Measurements from ENCODE around the gene IPO5. TPM values are rescaled to one million over a fixed set of nuclear protein-coding genes. Genes with fewer than 3 reads are reported as not detected.

Gene IPO5
- polyA plus RNA-seq (2013, experiment 1 of 2) = 267 TPM
- polyA plus RNA-seq (2013, experiment 2 of 2) = 259 TPM

- H3K4me3 ChIP-seq (ENCODE audit: low read length) = no peak within 1 kb of the TSS
- H3K4me1 ChIP-seq (ENCODE audit: insufficient read depth, low read length) = no peaks in the 10 kb centered on the region
- WGBS = 89% methylated on average over 10 of the region's 10 CpGs
- H3K9ac ChIP-seq (ENCODE audit: low read depth, low read length) = no peak within 1 kb of the TSS
- H3K9me3 ChIP-seq (ENCODE audit: insufficient read depth, low read depth, low read length) = no peaks in the 10 kb centered on the region
- no peaks in the 10 kb centered on the region for H3K36me3 ChIP-seq (ENCODE audit: insufficient read depth, low read length)
- no peak within 1 kb of the TSS for H3K27ac ChIP-seq (ENCODE audit: low read depth, low read length)
- H3K27me3 ChIP-seq (ENCODE audit: insufficient read depth, low read length) = no peaks in the 10 kb centered on the region
Observed at GRCh38 chr13:97953376-97953970, at the start of gene IPO5. TSS of gene IPO5 (plus strand) at chr13:97953675. CDS start at chr13:97976697, 23,022 bp downstream.

- H3K27me3 ChIP-seq (ENCODE audit: insufficient read depth, low read length) = no peaks in the 10 kb centered on the region
Observed at GRCh38 chr13:97904059-97904458, 49.4 kb upstream of the IPO5 start.

GRCh38 chr13:97905517-97905916 is 48.0 kb upstream of the IPO5 start:
- Histone ChIP-seq H3K27ac (ENCODE audit: low read depth, low read length) (no peak overlapping the region), H3K4me1 (ENCODE audit: insufficient read depth, low read length) (no peaks in the 10 kb centered on the region), H3K36me3 (ENCODE audit: insufficient read depth, low read length) (no peaks in the 10 kb centered on the region), H3K9ac (ENCODE audit: low read depth, low read length) (no peak overlapping the region), H3K27me3 (ENCODE audit: insufficient read depth, low read length) (no peaks in the 10 kb centered on the region), H3K9me3 (ENCODE audit: insufficient read depth, low read depth, low read length) (no peaks in the 10 kb centered on the region), H3K4me3 (ENCODE audit: low read length) (no peak overlapping the region)
- WGBS = 93% methylated on average over 1 of the region's 1 CpG

More at GRCh38 chr13:97904059-97904458, 49.4 kb upstream of the IPO5 start:
- 94% methylated on average over 2 of the region's 2 CpGs for WGBS
- Histone ChIP-seq H3K27ac (ENCODE audit: low read depth, low read length) (no peak overlapping the region), H3K9me3 (ENCODE audit: insufficient read depth, low read depth, low read length) (no peaks in the 10 kb centered on the region), H3K4me3 (ENCODE audit: low read length) (no peak overlapping the region), H3K36me3 (ENCODE audit: insufficient read depth, low read length) (no peaks in the 10 kb centered on the region), H3K4me1 (ENCODE audit: insufficient read depth, low read length) (no peaks in the 10 kb centered on the region), H3K9ac (ENCODE audit: low read depth, low read length) (no peak overlapping the region)

DNA sequence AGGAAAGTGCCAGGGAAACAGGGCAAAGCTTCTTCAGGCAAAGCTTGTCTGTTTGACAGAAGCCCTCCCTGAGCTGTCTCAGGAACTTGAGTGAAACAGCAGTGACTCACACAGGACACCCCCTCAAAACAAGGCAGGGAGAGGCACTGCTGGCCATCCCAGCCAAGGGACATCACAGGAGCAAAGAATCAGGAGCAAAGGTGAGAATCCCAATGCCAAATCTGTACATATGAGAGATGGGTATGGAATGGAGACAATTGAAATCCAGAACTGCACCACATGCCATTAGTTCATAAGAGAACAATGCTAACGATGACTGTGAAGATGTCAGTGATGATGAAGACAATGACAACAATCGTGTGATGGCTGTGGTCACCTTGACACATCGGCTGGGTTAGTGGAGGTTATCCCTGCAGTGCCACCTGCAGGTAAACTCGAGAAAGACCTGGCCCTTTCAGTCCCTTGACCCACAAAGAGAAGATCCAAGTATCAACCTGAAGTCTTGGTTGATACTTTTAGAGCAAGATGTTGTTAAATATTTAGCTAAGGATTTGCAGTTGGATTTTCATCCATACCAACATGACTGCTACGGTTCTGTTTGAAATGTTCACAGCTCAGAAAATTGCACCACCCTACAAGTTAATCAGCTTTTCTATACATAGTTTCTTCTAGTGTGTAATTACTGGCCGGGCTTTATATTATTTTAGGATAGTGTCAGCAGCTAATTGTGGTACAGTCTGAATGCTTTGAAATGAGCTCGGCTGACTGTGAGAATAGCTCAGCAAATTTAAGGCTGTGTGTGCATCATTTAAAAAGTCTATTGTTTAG is 42.0 kb upstream of the IPO5 start:
- H3K4me3 ChIP-seq (ENCODE audit: low read length) = no peak overlapping the region
- H3K9me3 ChIP-seq (ENCODE audit: insufficient read depth, low read depth, low read length) = no peaks in the 10 kb centered on the region
- 52% methylated on average over 7 of the region's 7 CpGs for WGBS
- no peaks in the 10 kb centered on the region for H3K4me1 ChIP-seq (ENCODE audit: insufficient read depth, low read length)
- H3K27ac ChIP-seq (ENCODE audit: low read depth, low read length) = no peak overlapping the region
- no peaks in the 10 kb centered on the region for H3K27me3 ChIP-seq (ENCODE audit: insufficient read depth, low read length)
- H3K36me3 ChIP-seq (ENCODE audit: insufficient read depth, low read length) = no peaks in the 10 kb centered on the region
- no peak overlapping the region for H3K9ac ChIP-seq (ENCODE audit: low read depth, low read length)

GRCh38 chr13:97912139-97912535 is 41.3 kb upstream of the IPO5 start:
- H3K4me1 ChIP-seq (ENCODE audit: insufficient read depth, low read length) = no peaks in the 10 kb centered on the region
- H3K27ac ChIP-seq (ENCODE audit: low read depth, low read length) = no peak overlapping the region
- H3K27me3 ChIP-seq (ENCODE audit: insufficient read depth, low read length) = no peaks in the 10 kb centered on the region
- H3K9me3 ChIP-seq (ENCODE audit: insufficient read depth, low read depth, low read length) = no peaks in the 10 kb centered on the region
- H3K36me3 ChIP-seq (ENCODE audit: insufficient read depth, low read length) = no peaks in the 10 kb centered on the region
- 78% methylated on average over 6 of the region's 6 CpGs for WGBS
- H3K4me3 ChIP-seq (ENCODE audit: low read length) = no peak overlapping the region
- H3K9ac ChIP-seq (ENCODE audit: low read depth, low read length) = no peak overlapping the region

DNA sequence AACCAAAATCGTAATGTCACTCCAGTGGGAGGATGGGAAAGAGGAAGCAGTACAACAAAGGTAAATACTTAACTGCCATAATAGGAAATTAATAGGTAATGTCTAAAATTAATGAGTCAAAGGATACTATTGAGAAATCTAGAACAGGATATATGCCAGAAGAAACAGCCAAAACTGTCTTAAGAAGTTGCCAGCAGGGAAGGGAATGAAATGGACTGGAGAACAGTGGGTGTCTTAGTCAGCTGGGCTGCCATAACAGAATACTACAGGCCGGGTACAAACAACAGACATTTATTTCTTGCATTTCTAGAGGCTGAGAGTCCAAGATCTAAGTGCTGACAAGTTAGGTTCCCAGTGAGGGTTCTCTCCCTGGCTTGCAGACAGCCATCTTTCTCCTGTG is 40.3 kb upstream of the IPO5 start:
- no peak overlapping the region for H3K27ac ChIP-seq (ENCODE audit: low read depth, low read length)

DNA sequence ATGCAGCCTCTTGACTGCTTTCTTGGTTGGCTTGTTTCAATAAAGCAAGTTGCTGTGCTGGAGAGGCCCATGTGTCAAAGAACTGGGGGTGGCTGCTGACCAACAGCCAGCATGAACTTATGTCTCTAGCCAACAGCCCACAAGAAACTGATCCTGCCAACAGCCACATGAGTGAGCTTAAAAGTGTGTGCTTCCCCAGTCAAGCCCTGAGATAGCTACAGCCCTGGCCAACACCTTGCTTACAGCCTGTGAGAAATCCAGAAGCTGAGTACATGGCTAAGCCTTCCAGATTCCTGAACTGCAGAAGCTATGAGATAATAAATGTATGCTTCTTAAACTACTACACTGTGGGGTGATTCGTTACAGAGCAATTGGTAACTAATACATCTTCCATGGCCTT is 38.9 kb upstream of the IPO5 start:
- whole genome bisulfite sequencing = 88% methylated on average over 1 of the region's 1 CpG
- Histone ChIP-seq H3K27ac (ENCODE audit: low read depth, low read length) (no peak overlapping the region), H3K9ac (ENCODE audit: low read depth, low read length) (no peak overlapping the region), H3K4me3 (ENCODE audit: low read length) (no peak overlapping the region), H3K9me3 (ENCODE audit: insufficient read depth, low read depth, low read length) (no peaks in the 10 kb centered on the region), H3K27me3 (ENCODE audit: insufficient read depth, low read length) (no peaks in the 10 kb centered on the region), H3K36me3 (ENCODE audit: insufficient read depth, low read length) (no peaks in the 10 kb centered on the region), H3K4me1 (ENCODE audit: insufficient read depth, low read length) (no peaks in the 10 kb centered on the region)

More for the DNA sequence above, 40.3 kb upstream of the IPO5 start:
- Histone ChIP-seq H3K9me3 (ENCODE audit: insufficient read depth, low read depth, low read length) (no peaks in the 10 kb centered on the region), H3K4me3 (ENCODE audit: low read length) (no peak overlapping the region), H3K36me3 (ENCODE audit: insufficient read depth, low read length) (no peaks in the 10 kb centered on the region), H3K27me3 (ENCODE audit: insufficient read depth, low read length) (no peaks in the 10 kb centered on the region), H3K9ac (ENCODE audit: low read depth, low read length) (no peak overlapping the region), H3K4me1 (ENCODE audit: insufficient read depth, low read length) (no peaks in the 10 kb centered on the region)
- 91% methylated on average over 1 of the region's 2 CpGs for WGBS

GRCh38 chr13:97921176-97921816 is 32.2 kb upstream of the IPO5 start:
- 96% methylated on average over 6 of the region's 6 CpGs for WGBS
- no peak overlapping the region for H3K4me3 ChIP-seq (ENCODE audit: low read length)

GRCh38 chr13:97928301-97928700 is 25.2 kb upstream of the IPO5 start:
- Histone ChIP-seq H3K27me3 (ENCODE audit: insufficient read depth, low read length) (no peaks in the 10 kb centered on the region), H3K9me3 (ENCODE audit: insufficient read depth, low read depth, low read length) (no peaks in the 10 kb centered on the region), H3K9ac (ENCODE audit: low read depth, low read length) (no peak overlapping the region), H3K27ac (ENCODE audit: low read depth, low read length) (no peak overlapping the region), H3K36me3 (ENCODE audit: insufficient read depth, low read length) (no peaks in the 10 kb centered on the region), H3K4me3 (ENCODE audit: low read length) (no peak overlapping the region), H3K4me1 (ENCODE audit: insufficient read depth, low read length) (no peaks in the 10 kb centered on the region)
- WGBS = 86% methylated on average over 1 of the region's 1 CpG

More at GRCh38 chr13:97921176-97921816, 32.2 kb upstream of the IPO5 start:
- Histone ChIP-seq H3K9ac (ENCODE audit: low read depth, low read length) (no peak overlapping the region), H3K36me3 (ENCODE audit: insufficient read depth, low read length) (no peaks in the 10 kb centered on the region), H3K9me3 (ENCODE audit: insufficient read depth, low read depth, low read length) (no peaks in the 10 kb centered on the region), H3K27me3 (ENCODE audit: insufficient read depth, low read length) (no peaks in the 10 kb centered on the region), H3K27ac (ENCODE audit: low read depth, low read length) (no peak overlapping the region), H3K4me1 (ENCODE audit: insufficient read depth, low read length) (no peaks in the 10 kb centered on the region)

DNA sequence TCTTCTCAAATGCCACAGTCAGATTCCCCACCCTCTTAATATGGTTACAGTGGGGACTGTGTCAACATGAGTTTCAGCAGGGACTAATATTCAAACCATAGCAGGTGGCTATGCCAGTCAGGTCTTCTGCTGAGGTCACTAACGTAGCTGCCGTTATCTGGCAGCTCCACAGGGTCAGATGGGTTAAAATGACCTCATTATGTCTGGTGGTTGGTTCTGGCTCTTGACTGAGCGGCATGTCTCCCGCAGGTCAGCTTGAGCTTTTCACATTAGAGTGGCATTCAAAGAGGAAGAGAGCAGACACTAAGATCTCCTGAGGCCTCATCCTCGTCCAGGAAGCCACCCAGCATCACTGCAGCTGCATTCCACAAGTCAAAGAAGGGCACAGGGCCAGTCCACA is 21.4 kb upstream of the IPO5 start:
- no peak overlapping the region for H3K9ac ChIP-seq (ENCODE audit: low read depth, low read length)
- no peaks in the 10 kb centered on the region for H3K27me3 ChIP-seq (ENCODE audit: insufficient read depth, low read length)
- H3K4me3 ChIP-seq (ENCODE audit: low read length) = no peak overlapping the region
- no peaks in the 10 kb centered on the region for H3K9me3 ChIP-seq (ENCODE audit: insufficient read depth, low read depth, low read length)
- H3K36me3 ChIP-seq (ENCODE audit: insufficient read depth, low read length) = no peaks in the 10 kb centered on the region
- H3K27ac ChIP-seq (ENCODE audit: low read depth, low read length) = no peak overlapping the region
- WGBS = 88% methylated on average over 5 of the region's 5 CpGs
- H3K4me1 ChIP-seq (ENCODE audit: insufficient read depth, low read length) = peaks cover 4% of the 10 kb centered on the region; the same call in 1 of the 2 replicates

DNA sequence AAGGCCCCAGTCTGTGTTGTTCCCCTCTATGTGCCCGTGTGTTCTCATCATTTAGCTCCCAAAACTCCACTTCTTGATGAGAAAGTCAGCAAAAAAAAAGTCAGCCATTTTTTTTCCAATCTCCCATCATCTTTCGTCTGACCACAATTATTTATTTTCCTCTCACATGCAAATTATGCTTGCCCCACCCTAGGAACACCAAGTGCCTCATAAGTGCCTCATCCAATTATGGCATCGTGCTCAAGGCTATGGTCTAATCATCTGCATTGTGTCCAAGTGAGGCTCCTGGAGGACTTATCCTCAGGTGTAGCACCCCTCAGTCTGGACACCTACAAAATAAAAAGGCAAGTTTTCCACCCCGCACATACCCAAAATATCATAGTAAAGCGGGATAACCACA is 20.8 kb upstream of the IPO5 start:
- WGBS = 93% methylated on average over 5 of the region's 5 CpGs
- no peak overlapping the region for H3K27ac ChIP-seq (ENCODE audit: low read depth, low read length)
- no peak overlapping the region for H3K4me3 ChIP-seq (ENCODE audit: low read length)
- no peaks in the 10 kb centered on the region for H3K9me3 ChIP-seq (ENCODE audit: insufficient read depth, low read depth, low read length)
- peaks cover 4% of the 10 kb centered on the region; the same call in 1 of the 2 replicates for H3K4me1 ChIP-seq (ENCODE audit: insufficient read depth, low read length)
- H3K9ac ChIP-seq (ENCODE audit: low read depth, low read length) = no peak overlapping the region
- H3K27me3 ChIP-seq (ENCODE audit: insufficient read depth, low read length) = no peaks in the 10 kb centered on the region
- no peaks in the 10 kb centered on the region for H3K36me3 ChIP-seq (ENCODE audit: insufficient read depth, low read length)
